GM18858 (cell line): ENCODE data around the gene AKT1.
"Not testable (repeated sequence)": the region's sequence is repeated elsewhere in the genome, so short reads cannot be mapped to it uniquely, and the experiment has no call there.

ENCODE experiments used
- ATAC-seq: cut with Tn5 transposase; IDR thresholded peaks from one replicate; pipeline ENCODE4 v1.9.1; 2021; ENCODE audit not compliant: unreplicated experiment

Gene AKT1

GRCh38 chr14:104794993-104795780, at the start of gene AKT1:
AKT1 (minus strand) TSS chr14:104795748; CDS start chr14:104792643, 3,105 bp downstream.
- no peak for ATAC-seq

- no peak for ATAC-seq
These were observed 49.6 kb upstream of the AKT1 start for GRCh38 chr14:104845033-104845666.

GRCh38 chr14:104844306-104845032, 48.9 kb upstream of the AKT1 start:
- ATAC-seq = no peak

- no peak for ATAC-seq
These were observed 48.1 kb upstream of the AKT1 start for GRCh38 chr14:104843442-104844305.

GRCh38 chr14:104843006-104843405, 47.5 kb upstream of the AKT1 start:
- no peak for ATAC-seq

GRCh38 chr14:104841730-104842129, 46.2 kb upstream of the AKT1 start:
- ATAC-seq = no peak

- ATAC-seq = not testable (repeated sequence)
These were observed 40.8 kb upstream of the AKT1 start for GRCh38 chr14:104836171-104836935.

GRCh38 chr14:104830781-104831180, 35.2 kb upstream of the AKT1 start:
- no peak for ATAC-seq

GRCh38 chr14:104827177-104828055, 31.9 kb upstream of the AKT1 start:
- ATAC-seq = no peak

GRCh38 chr14:104826861-104827176, 31.3 kb upstream of the AKT1 start:
- no peak for ATAC-seq

GRCh38 chr14:104826189-104826860, 30.8 kb upstream of the AKT1 start:
- no peak for ATAC-seq

GRCh38 chr14:104824353-104824997, 28.9 kb upstream of the AKT1 start:
- ATAC-seq = no peak

GRCh38 chr14:104822821-104823615, 27.5 kb upstream of the AKT1 start:
- no peak for ATAC-seq

GRCh38 chr14:104821971-104822608, 26.5 kb upstream of the AKT1 start:
- ATAC-seq = no peak

GRCh38 chr14:104821229-104821945, 25.8 kb upstream of the AKT1 start:
- ATAC-seq = no peak

GRCh38 chr14:104820669-104821228, 25.2 kb upstream of the AKT1 start:
- ATAC-seq = no peak
